ENCODE data around the gene NEAT1. TPM values are rescaled to one million over a fixed set of nuclear protein-coding genes. Genes with fewer than 3 reads are reported as not detected.
A peak's percentile ranks its signal among the peaks of the same experiment; 100 is the strongest.

Gene NEAT1
- total and polyA plus RNA-seq, 9 of the 15 experiments (the other 6 are each of a cell fraction or from before 2014, with no cell fraction given): 20.1 to 389 (median 62.8) TPM

DNA sequence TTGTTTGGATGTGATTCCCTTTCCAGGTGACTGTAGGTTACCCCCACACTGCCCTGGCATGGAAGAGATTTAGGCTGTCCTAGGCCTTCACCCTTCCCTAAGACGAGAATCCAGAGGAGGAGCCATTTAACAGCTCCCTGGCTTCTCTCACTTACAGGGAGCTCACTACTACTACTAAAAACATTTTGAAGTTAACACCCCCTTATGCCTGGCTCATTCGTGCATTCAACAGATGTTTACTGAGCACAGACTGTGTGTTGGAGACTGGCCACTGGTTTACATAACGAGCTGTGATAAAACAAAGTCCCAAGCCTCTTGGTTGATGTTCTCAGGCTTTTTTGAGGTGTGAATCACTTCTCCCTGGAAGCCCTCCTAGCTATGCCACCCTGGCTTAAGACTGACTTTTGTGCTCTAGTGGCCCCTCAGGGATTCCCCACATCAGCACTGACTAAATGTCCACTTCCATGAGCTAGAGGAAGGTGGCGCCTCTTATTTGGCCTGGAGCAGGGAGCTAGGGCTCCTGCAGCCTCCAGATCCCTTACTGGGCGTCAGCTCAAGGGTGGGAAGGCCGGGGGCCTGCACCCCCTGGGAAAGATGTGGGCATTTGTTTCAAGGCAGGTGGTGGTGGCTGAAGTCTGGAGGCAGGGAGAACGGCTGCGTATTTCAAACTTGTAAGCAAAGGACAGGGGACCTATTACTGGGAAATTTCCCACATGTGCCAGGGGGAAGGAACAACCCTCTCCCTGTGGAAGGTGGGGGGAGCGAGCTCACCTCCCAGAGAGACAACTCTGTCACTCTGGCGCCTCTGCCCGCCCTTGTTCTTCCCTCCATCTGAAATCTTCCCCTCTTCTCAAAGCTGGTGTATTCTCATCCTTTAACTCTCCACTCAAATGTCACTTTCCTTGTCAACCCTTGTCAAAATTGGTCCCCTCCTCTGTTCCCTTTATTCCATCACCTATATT is 56.9 kb downstream of the NEAT1 start (continued):
- TF ChIP-seq, protein P1, sequence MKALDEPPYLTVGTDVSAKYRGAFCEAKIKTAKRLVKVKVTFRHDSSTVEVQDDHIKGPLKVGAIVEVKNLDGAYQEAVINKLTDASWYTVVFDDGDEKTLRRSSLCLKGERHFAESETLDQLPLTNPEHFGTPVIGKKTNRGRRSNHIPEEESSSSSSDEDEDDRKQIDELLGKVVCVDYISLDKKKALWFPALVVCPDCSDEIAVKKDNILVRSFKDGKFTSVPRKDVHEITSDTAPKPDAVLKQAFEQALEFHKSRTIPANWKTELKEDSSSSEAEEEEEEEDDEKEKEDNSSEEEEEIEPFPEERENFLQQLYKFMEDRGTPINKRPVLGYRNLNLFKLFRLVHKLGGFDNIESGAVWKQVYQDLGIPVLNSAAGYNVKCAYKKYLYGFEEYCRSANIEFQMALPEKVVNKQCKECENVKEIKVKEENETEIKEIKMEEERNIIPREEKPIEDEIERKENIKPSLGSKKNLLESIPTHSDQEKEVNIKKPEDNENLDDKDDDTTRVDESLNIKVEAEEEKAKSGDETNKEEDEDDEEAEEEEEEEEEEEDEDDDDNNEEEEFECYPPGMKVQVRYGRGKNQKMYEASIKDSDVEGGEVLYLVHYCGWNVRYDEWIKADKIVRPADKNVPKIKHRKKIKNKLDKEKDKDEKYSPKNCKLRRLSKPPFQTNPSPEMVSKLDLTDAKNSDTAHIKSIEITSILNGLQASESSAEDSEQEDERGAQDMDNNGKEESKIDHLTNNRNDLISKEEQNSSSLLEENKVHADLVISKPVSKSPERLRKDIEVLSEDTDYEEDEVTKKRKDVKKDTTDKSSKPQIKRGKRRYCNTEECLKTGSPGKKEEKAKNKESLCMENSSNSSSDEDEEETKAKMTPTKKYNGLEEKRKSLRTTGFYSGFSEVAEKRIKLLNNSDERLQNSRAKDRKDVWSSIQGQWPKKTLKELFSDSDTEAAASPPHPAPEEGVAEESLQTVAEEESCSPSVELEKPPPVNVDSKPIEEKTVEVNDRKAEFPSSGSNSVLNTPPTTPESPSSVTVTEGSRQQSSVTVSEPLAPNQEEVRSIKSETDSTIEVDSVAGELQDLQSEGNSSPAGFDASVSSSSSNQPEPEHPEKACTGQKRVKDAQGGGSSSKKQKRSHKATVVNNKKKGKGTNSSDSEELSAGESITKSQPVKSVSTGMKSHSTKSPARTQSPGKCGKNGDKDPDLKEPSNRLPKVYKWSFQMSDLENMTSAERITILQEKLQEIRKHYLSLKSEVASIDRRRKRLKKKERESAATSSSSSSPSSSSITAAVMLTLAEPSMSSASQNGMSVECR (CRISPR knock-in tag; IDR thresholded peaks at IDR 0.05): no peak
- TF ChIP-seq ATF7 (IDR thresholded peaks at IDR 0.05): peak; percentile 33; the same call in 1 of the 2 replicates
- no peak for TF ChIP-seq FOSL1 (tag; conservative IDR thresholded peaks at IDR 0.05)
- TF ChIP-seq, protein P2, sequence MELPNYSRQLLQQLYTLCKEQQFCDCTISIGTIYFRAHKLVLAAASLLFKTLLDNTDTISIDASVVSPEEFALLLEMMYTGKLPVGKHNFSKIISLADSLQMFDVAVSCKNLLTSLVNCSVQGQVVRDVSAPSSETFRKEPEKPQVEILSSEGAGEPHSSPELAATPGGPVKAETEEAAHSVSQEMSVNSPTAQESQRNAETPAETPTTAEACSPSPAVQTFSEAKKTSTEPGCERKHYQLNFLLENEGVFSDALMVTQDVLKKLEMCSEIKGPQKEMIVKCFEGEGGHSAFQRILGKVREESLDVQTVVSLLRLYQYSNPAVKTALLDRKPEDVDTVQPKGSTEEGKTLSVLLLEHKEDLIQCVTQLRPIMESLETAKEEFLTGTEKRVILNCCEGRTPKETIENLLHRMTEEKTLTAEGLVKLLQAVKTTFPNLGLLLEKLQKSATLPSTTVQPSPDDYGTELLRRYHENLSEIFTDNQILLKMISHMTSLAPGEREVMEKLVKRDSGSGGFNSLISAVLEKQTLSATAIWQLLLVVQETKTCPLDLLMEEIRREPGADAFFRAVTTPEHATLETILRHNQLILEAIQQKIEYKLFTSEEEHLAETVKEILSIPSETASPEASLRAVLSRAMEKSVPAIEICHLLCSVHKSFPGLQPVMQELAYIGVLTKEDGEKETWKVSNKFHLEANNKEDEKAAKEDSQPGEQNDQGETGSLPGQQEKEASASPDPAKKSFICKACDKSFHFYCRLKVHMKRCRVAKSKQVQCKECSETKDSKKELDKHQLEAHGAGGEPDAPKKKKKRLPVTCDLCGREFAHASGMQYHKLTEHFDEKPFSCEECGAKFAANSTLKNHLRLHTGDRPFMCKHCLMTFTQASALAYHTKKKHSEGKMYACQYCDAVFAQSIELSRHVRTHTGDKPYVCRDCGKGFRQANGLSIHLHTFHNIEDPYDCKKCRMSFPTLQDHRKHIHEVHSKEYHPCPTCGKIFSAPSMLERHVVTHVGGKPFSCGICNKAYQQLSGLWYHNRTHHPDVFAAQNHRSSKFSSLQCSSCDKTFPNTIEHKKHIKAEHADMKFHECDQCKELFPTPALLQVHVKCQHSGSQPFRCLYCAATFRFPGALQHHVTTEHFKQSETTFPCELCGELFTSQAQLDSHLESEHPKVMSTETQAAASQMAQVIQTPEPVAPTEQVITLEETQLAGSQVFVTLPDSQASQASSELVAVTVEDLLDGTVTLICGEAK (IDR thresholded peaks at IDR 0.05): no peak
- TF ChIP-seq, protein P2 (CRISPR knock-in tag; IDR thresholded peaks at IDR 0.05): no peak
- TF ChIP-seq ZNF232 (CRISPR knock-in tag; IDR thresholded peaks at IDR 0.05): no peak
- no peak for TF ChIP-seq PRMT5 (CRISPR knock-in tag; IDR thresholded peaks at IDR 0.05)
- no peak for TF ChIP-seq CREBBP (IDR thresholded peaks at IDR 0.05; ENCODE audit: low read depth, low read length)
- TF ChIP-seq POLR2A (conservative IDR thresholded peaks at IDR 0.05): 0 out of 2 replicates have a peak, but pooled peaks have one; percentile 9
- TF ChIP-seq KDM4B (IDR thresholded peaks at IDR 0.05; ENCODE audit: borderline replicate concordance in 2 of 2, low read depth in 1 of 2): no peak
- no peak for TF ChIP-seq CCAR2 (IDR thresholded peaks at IDR 0.05; ENCODE audit: low read depth, low read length)
- no peak for TF ChIP-seq CHCHD3 (CRISPR knock-in tag; IDR thresholded peaks at IDR 0.05)
- TF ChIP-seq SIN3B (IDR thresholded peaks at IDR 0.05; ENCODE audit: low read depth): no peak
- no peak for TF ChIP-seq PHF21A (IDR thresholded peaks at IDR 0.05; ENCODE audit: borderline replicate concordance, low read depth)

Measured in K562 (cell line).